H54 (cell line): Measurements from ENCODE around the gene ATAD3A.
"Not testable (repeated sequence)": the region's sequence is repeated elsewhere in the genome, so short reads cannot be mapped to it uniquely, and the experiment has no call there.

Experiments
- DNase-seq: peaks from one replicate; pipeline ENCODE4 v3.0.0; 2011; ENCODE audit warnings: low spot score, mixed read lengths; ENCODE audit not compliant: insufficient read length
- FAIRE-seq: peaks from 3 replicates; lab custom pipeline; 2011; peaks lifted over from hg19 to GRCh38; lab: Jason Lieb, UNC
- POLR2A ChIP-seq: IDR thresholded peaks from 2 replicates; pipeline ENCODE4 v1.6.1; 2011; ENCODE audit warnings: low read depth, mild to moderate bottlenecking, low read length

ATAD3A gene

DNA sequence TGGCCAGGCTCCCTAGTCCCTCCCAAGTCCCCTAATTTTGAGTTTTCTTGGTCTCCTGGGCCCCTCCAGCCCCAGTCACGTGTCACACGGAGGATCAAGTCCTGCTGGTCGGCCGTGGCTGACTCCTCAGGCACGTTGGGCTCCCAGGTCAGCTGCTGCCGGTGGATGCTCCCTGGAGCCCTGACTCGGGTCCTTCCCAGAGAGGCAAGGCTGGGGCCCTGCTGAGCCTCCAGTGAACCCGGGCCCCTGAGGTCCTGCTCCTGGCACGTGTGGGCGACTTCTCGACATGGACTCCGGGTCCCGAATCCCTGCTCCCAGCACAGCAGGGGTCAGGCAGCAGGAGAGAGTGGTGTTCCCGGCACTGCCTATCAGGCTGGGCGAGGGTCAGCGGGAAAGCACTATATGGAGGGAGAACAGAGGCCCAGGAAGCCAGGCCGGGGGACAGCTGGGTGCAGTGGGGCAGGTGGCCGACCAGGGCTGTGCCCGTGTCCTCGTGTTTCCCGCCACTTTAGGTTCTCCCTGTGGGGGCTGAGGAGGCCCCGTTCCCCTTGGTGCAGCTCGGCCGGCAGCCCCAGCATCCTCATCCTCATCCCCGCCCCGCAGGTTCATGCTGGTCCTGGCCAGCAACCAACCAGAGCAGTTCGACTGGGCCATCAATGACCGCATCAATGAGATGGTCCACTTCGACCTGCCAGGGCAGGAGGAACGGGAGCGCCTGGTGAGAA lies 15.3 kb downstream of the ATAD3A start:
- no peak for TF ChIP-seq POLR2A
- no peak for DNase-seq
- no peak for FAIRE-seq

DNA sequence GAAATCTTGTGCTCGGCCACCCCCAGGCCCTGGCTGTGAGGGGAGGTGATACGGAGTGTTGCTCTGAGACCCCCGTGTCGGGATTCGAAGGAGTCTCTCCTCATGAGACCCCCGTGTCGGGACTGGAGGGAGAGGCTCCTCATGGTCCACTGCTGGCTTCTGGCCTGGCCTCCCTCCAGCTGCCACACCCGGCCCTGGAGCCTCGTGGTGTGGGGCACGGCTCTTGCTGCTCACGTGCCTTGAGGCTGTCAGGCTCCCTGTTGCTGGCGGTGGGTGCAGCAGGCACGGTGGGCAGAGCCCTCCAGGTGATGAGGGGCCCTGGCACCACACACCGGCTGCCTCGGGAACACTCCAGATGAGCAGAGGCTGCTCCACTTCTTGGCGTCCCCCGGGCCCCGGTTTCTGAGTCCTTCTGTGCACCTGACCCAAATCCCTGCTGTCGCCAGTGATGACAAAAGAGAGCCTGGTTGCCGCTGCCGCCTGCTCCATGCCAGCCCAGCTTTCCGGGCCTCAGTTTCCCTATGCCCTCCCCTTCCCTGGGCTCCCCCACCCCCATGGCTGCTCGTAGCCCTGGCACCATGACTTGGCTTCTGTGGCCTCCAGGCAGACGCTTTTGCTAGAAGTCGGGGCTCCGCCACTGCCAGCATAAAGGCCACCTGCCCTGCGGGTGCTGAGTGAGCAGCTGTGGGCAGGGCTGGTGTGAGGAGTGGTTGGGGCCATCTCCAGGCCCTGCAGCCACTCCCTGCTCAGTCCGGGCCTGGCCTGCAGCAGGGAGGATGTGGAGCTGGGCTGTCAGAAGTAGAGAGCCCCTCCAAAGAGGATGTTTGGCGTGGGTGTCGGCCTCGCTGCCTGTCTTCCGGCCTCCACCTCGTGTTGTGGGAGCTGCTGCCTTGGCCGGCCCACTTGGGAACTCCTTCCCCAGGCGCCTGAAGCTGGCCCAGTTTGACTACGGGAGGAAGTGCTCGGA lies 16.6 kb downstream of the ATAD3A start:
- DNase-seq (no peak), FAIRE-seq (no peak)
- no peak for TF ChIP-seq POLR2A

DNA sequence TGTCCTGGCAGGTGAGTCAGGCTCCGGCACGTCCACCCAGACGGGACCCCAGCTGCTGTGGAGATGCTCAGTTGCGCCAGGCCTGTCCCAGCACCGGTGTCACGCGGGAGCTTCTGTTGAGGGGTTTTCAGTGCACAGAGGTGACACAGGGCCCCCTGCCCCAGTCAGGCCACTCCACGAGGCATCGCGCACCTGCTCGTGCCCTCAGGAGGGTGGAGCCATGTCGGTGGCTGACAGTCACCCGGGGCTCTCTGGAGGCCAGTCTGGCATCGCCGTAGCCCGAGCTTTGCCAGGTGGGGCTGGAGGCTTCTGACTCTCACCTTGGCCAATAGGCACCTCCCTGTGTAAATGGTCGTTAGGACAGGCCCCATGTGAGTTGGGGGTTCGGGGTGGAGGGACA lies 17.4 kb downstream of the ATAD3A start:
- FAIRE-seq: no peak
- DNase-seq: no peak
- TF ChIP-seq POLR2A: no peak

DNA sequence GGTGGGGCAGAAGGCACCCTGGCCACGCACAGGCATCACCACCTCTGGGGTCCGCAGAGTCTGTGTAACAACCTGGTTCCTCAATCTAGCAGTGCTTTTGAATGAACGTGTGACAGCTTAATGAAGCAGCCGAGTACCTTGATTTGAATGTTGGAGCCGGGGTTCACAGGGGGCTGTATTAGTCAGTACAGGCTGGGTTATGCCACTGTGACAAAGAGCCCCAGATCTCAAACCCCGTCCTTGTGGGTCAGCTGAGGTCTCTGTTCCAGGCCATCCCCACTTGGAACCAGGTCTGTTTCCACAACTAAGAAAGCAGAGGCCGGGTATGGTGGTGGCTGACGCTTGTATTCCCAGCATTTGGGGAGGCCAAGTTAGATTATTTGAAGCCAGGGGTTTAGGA lies 18.0 kb downstream of the ATAD3A start:
- TF ChIP-seq POLR2A: no peak
- no peak for DNase-seq
- FAIRE-seq: no peak

DNA sequence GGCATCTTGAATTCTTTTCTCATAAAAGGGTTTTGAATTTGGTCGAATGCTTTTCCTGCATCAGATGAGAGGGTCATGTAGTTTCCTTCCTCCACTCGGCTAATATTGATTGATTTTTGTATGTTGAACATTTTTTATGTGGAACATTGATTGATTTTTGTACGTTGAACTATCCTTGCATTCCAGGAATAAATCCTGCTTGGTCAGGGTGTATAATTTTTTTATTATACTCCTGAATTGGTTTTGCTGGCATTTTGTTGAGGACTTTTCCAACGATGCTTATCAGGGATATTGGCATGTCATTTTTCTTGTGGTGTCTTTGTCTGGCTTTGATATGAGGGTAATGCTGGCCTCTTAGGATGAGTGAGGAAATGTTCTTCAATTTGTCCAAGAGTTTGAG lies 20.0 kb downstream of the ATAD3A start:
- TF ChIP-seq POLR2A: no peak
- DNase-seq: no peak
- FAIRE-seq: no peak

DNA sequence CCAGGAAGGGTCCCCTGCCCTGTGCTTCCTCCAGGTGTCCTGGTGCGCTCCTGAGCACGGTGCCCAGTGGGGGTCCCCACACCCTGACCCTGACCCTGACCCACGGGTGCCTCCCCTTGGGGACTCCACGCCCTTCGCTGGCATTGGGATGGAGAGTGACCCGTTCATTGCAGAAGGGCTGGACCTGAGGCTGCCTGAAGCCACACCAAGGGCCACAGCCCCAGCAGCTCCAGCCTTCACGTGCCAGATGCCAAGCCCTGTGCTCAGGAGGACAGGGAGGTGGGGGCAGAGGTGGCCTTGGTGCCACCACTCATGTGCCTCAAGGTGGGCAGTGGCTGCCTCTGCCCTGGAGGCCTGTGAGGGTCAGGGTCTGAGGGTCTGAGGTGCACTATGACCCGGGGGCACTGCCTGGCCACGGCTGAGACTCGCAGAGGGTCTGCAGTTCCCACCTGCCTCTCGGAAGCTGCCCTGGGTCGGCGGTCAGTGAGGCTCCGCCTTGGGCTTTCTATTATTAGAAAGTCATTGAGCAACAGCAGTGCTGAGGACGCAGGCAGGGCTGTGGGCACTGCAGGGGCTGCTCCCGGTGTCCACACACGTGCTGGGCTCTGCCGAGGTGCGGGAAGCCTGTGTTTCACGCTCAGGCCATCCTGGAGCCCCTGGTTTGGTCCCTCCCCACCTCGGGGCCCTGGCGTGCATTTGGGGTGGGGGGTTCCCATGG lies 21.4 kb downstream of the ATAD3A start:
- DNase-seq, FAIRE-seq: not testable (repeated sequence)

DNA sequence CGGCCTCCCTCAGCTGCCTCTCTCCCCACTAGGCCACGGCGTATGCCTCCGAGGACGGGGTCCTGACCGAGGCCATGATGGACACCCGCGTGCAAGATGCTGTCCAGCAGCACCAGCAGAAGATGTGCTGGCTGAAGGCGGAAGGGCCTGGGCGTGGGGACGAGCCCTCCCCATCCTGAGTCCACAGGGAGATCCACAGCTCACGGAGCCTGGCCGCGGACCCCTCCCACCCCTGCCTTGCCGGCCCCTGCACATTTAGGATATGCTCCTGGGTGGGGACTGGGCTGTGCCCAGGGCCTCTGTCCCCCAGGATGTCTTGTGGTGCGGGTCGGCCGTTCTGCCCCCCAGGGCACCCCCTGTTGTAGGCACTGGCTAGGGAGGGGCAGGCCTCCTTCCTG lies 21.9 kb downstream of the ATAD3A start:
- not testable (repeated sequence) for DNase-seq, FAIRE-seq

DNA sequence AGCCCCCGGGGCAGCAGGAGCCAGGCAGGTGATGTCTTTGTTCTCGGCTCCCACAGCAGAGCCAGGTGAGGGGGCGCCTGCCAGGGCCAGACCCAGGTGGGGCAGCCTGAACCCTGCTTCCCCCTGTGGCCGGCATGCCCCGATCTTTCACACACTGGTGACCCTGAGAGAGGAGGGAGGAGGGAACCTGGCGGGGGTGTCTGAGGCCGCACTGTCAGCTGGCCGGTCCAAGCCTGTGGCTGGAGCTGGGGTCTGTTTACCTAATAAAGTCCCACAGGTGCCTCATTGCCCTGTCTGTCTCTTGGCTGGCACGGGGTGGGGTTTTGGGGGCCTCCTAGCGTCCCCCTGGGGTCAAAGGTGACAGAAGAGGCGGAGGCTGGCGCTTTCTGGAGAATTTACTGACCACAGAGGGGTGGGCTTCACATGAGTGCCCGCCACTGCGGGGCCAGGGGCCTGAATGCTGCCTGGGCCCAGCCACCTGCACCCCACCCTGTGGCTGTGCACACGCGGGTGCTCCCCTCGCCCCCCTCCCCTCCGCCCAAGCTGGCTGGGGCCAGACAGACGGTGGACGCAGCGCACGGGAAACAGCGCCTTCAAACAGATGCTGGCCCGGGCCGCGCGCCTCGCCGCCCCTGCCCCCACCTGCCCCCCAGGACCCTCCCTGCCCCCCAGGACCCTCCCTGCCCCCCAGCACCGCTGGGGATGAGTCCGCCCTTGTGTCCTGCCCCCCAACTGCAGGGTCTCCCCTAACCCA lies 22.6 kb downstream of the ATAD3A start:
- no peak for FAIRE-seq
- DNase-seq: no peak

DNA sequence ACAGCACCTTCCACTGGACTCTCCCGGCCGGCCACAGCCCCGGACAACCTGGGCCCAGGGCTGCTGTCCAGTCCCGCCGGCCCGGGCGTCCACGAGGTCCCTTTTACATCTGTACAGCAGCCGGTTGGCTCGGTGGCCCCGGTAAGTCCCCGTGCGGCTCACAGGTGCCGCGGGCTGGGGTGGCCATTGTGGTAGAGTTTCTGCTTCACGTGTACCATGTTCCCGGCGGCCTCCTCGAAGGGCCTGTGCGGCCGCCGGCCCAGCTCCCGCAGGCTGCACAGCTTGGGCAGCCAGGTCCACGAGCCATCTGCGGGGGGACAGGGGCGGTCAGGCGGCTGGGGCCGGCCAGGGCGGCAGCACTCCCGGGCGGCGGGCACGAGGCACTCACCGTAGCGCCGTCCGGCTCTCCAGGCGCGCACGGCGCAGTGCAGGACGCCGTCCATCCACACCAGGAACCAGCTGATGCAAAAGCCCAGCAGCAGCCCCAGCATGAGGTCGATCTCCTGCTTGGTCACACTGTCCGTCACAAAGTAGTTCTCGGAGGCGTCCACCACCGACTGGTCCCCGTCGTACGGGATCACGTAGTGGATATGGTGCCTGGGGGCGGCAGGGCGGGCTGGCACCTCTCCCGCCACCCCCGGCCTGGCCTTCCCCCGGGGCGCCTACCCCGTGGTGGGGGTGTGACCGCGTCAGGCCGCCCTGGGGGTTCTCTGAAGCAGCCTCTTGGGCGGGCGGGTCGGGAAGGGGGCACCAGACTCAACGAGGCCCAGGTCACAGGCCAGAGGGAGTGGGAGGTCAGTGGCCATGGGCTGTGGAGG lies 23.4 kb downstream of the ATAD3A start:
- no peak for FAIRE-seq
- DNase-seq: no peak
- TF ChIP-seq POLR2A: no peak

More for the DNA sequence above, 22.6 kb downstream of the ATAD3A start:
- no peak for TF ChIP-seq POLR2A

DNA sequence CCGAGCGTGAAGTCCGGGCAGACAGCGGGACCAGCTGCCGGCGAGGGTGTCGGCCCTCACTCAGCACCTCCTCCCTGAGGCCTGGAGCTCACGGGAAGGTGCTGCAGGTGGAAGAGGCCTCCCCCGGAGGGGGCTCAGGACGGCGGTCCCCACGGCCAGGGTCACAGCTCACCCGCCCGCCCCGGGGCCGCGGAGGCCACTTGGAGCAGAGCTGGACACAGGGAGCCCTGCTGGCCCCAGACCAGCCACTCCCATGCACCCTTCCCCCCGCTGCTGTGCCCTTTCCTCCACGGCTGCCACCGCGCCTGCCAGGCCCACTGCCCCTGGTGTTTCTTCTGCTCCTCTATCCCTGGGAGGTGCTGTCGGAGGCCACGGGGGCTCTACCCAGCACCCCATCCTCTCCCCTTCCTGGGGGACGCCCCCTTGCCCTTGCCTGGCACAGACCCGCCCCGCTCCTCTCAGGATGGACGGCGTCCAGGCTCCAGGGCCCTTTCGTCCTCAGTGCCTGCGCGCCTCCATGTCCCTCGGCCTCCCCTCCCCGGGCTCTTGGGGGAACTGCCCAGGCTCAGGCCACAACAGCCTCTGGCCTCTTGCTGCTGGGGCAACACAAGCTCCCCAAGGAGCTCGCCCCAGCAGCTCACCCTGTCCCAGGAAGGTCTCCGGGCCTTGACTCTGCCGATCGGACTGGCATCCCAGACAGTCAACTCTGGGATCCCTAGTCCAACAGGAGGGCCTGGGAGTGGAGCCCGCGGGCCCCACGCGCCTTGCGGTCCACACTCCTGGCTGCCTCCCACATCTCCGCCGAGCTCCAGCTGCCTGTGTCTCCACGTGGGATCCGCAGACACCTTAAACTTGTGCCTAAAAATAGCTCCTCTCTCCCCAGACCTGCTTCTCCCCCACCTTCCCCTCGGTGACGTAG lies 24.3 kb downstream of the ATAD3A start:
- DNase-seq: no peak
- FAIRE-seq: no peak
- no peak for TF ChIP-seq POLR2A

DNA sequence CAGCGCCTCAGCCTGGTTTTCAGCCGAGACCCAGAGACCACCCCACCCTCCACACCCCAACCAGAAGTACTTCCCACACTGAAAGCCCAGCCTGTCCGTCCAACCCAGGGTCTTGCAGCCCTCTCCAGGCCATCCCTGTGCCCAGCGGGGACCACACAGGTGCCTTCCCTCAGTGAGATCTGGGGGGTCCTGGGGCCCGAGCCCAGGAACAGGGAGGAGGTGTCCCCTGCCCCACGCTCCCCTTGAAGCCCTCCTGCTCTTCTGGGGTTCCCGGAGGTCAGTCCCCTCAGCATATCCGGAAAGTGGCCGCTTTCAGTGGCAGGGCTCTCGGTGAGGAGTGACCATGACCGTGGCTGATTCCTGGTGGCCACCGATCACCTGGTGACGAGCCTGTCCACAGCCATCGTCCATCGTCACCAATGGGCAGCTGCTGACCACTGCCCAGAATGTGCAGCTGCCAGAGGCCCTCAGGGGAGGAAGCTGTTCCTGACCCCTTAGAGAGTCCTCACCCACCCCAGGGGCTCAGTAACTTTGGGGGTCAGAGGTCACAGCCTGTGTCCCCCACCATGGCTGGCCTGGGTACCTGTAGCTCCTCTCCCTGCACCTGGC lies 25.1 kb downstream of the ATAD3A start:
- no peak for TF ChIP-seq POLR2A
- FAIRE-seq: no peak
- no peak for DNase-seq
